HG02973 (cell line): ENCODE measurements around the gene CCPG1.
A peak's percentile ranks its signal among the peaks of the same experiment; 100 is the strongest.
"Not testable (repeated sequence)": the region's sequence is repeated elsewhere in the genome, so short reads cannot be mapped to it uniquely, and the experiment has no call there.

ENCODE experiments used
- ATAC-seq: cut with Tn5 transposase; IDR thresholded peaks from one replicate; pipeline ENCODE4 v1.9.1; 2021; ENCODE audit warnings: moderate library complexity; ENCODE audit not compliant: unreplicated experiment

Gene CCPG1

GRCh38 chr15:55408012-55408928 is at the start of gene CCPG1, which contains the start of gene PIERCE2:
Gene CCPG1, minus strand, starts transcription at chr15:55408359. Its CDS starts 18,935 bp downstream, at chr15:55389424.
Gene PIERCE2, plus strand, starts transcription at chr15:55408495. Its CDS starts 274 bp downstream, at chr15:55408769.
- ATAC-seq, result peak; percentile 93

- no peak for ATAC-seq
Observed at GRCh38 chr15:55457401-55458022, 49.4 kb upstream of the CCPG1 start.

- not testable (repeated sequence) for ATAC-seq
Observed at GRCh38 chr15:55447030-55447394, 38.9 kb upstream of the CCPG1 start.

- not testable (repeated sequence) for ATAC-seq
Observed at GRCh38 chr15:55446379-55447029, 38.3 kb upstream of the CCPG1 start.

GRCh38 chr15:55445936-55446335 is 37.8 kb upstream of the CCPG1 start:
- not testable (repeated sequence) for ATAC-seq

GRCh38 chr15:55443141-55443540 is 35.0 kb upstream of the CCPG1 start:
- not testable (repeated sequence) for ATAC-seq

GRCh38 chr15:55434989-55435825 is 27.0 kb upstream of the CCPG1 start:
- ATAC-seq, result no peak

- ATAC-seq, result no peak
Observed at GRCh38 chr15:55422089-55422488, 13.9 kb upstream of the CCPG1 start.

- no peak for ATAC-seq
Observed at GRCh38 chr15:55420171-55420866, 12.2 kb upstream of the CCPG1 start.

GRCh38 chr15:55417678-55418077 is 9.5 kb upstream of the CCPG1 start:
- not testable (repeated sequence) for ATAC-seq

- not testable (repeated sequence) for ATAC-seq
Observed at GRCh38 chr15:55408976-55409375, 817 bp upstream of the CCPG1 start.

- ATAC-seq, result no peak
Observed at GRCh38 chr15:55407498-55408011, 604 bp downstream of the CCPG1 start.

- ATAC-seq, result no peak
Observed at GRCh38 chr15:55403531-55403930, 4.6 kb downstream of the CCPG1 start.

GRCh38 chr15:55402707-55403106 is 5.5 kb downstream of the CCPG1 start:
- ATAC-seq, result peak; percentile 46

GRCh38 chr15:55401786-55402246 is 6.3 kb downstream of the CCPG1 start:
- no peak for ATAC-seq

GRCh38 chr15:55400050-55400449 is 8.1 kb downstream of the CCPG1 start:
- ATAC-seq, result not testable (repeated sequence)

- no peak for ATAC-seq
Observed at GRCh38 chr15:55398243-55398642, 9.9 kb downstream of the CCPG1 start.

- ATAC-seq, result no peak
Observed at GRCh38 chr15:55394694-55395093, 13.5 kb downstream of the CCPG1 start.

GRCh38 chr15:55389264-55389607 is 18.9 kb downstream of the CCPG1 start:
- no peak for ATAC-seq

GRCh38 chr15:55387027-55387426 is 21.1 kb downstream of the CCPG1 start:
- no peak for ATAC-seq
